ENCODE data around the gene CNIH3. TPM values are rescaled to one million over a fixed set of nuclear protein-coding genes. Genes with fewer than 3 reads are reported as not detected.

CNIH3 gene
- total and polyA plus RNA-seq, 9 donors = 3.8 to 11.8 (median 8.3) TPM

DNA sequence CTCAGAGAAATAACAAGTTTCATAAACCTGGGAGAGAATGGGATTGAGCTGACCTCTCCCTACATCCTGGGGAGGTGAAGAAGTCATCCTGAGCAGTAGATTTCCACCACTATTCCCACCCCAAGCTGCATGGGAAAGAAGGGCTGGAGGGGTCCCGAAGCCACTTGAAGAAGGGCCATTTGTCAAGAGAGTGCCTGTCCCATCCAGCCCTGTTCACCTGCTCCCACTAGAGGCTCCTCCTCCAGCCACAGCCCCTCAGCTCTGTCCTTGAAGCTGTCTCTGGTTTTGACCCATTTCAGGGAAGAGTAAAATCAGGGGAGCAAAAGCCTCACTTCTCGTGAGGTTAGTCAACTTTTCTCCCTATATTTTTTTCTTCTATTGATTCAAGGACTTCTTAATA is 157.5 kb downstream of the CNIH3 start:
- H3K36me3 ChIP-seq = no peaks in the 10 kb centered on the region
- H3K4me3 ChIP-seq = no peak overlapping the region
- peaks cover 3% of the 10 kb centered on the region for H3K4me1 ChIP-seq (ENCODE audit: insufficient read depth)
- H3K27ac ChIP-seq = no peak overlapping the region
- no peaks in the 10 kb centered on the region for H3K27me3 ChIP-seq
- WGBS, 3 donors = 85 to 100% (median 96%) methylated on average over 2 of the region's 2 CpGs
- intact Hi-C loops (cut with DNase I) = no loop called here
- DNase-seq = no peak
- TF ChIP-seq, protein P1, sequence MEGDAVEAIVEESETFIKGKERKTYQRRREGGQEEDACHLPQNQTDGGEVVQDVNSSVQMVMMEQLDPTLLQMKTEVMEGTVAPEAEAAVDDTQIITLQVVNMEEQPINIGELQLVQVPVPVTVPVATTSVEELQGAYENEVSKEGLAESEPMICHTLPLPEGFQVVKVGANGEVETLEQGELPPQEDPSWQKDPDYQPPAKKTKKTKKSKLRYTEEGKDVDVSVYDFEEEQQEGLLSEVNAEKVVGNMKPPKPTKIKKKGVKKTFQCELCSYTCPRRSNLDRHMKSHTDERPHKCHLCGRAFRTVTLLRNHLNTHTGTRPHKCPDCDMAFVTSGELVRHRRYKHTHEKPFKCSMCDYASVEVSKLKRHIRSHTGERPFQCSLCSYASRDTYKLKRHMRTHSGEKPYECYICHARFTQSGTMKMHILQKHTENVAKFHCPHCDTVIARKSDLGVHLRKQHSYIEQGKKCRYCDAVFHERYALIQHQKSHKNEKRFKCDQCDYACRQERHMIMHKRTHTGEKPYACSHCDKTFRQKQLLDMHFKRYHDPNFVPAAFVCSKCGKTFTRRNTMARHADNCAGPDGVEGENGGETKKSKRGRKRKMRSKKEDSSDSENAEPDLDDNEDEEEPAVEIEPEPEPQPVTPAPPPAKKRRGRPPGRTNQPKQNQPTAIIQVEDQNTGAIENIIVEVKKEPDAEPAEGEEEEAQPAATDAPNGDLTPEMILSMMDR (IDR thresholded peaks at IDR 0.05) = no peak
- no peak for TF ChIP-seq POLR2A (IDR thresholded peaks at IDR 0.05)
- TF ChIP-seq EP300 (IDR thresholded peaks at IDR 0.05) = no peak
- no peaks in the 10 kb centered on the region for H3K9me3 ChIP-seq

DNA sequence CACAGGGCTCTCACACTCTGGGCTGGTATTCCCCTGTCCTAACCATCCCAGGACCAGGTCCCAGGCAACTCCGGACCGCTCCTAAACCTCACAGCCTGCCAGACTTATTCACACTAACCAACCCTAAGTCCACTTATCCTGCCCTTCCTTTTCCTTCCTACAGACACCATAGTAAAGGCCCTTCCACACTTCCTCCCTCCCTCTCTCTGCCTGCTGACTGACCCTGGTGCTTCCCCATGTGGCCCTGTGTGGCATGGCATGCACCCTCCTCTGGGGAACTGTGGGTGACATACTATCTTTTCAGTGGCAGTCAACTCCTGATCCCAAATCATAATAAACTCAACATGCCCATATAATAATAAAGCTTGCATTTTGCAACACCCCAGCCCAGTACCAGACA is 158.3 kb downstream of the CNIH3 start:
- TF ChIP-seq EP300 (IDR thresholded peaks at IDR 0.05) = no peak
- no peak for TF ChIP-seq POLR2A (IDR thresholded peaks at IDR 0.05)
- TF ChIP-seq, protein P1 (IDR thresholded peaks at IDR 0.05) = no peak
- WGBS, 3 donors = 95 to 98% (median 98%) methylated on average over 2 of the region's 2 CpGs
- Histone ChIP-seq H3K4me3 (no peak overlapping the region), H3K27ac (no peak overlapping the region), H3K27me3 (no peaks in the 10 kb centered on the region), H3K4me1 (ENCODE audit: insufficient read depth) (peaks cover 3% of the 10 kb centered on the region), H3K36me3 (no peaks in the 10 kb centered on the region), H3K9me3 (no peaks in the 10 kb centered on the region)
- no peak for DNase-seq
- intact Hi-C loops (cut with DNase I) = no loop called here

DNA sequence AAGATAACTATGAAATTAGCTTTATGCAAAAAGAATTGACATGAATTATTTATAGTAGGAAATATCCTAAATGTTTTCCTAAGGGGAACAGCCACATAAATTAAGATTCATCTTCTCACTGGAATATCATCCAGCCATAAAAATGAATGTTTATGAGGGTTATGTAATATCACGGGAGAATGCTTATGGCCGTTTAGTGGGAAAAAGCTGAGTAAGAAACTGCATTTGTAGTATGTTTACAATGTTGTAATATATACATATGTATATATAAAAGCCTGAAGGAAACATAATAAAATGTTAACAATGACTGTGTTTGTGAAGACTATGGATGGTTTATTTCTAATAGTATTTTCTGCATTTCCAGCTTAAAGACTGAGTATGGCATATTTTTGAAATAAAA is 161.1 kb downstream of the CNIH3 start:
- no peak overlapping the region for H3K4me3 ChIP-seq
- H3K27ac ChIP-seq = no peak overlapping the region
- no peaks in the 10 kb centered on the region for H3K36me3 ChIP-seq
- no peak for TF ChIP-seq EP300 (IDR thresholded peaks at IDR 0.05)
- TF ChIP-seq POLR2A (IDR thresholded peaks at IDR 0.05) = no peak
- TF ChIP-seq, protein P1 (IDR thresholded peaks at IDR 0.05) = no peak
- DNase-seq = no peak
- WGBS, 3 donors = 81 to 85% (median 82%) methylated on average over 2 of the region's 2 CpGs
- intact Hi-C loops (cut with DNase I) = no loop called here
- H3K4me1 ChIP-seq (ENCODE audit: insufficient read depth) = no peaks in the 10 kb centered on the region
- no peaks in the 10 kb centered on the region for H3K27me3 ChIP-seq
- H3K9me3 ChIP-seq = no peaks in the 10 kb centered on the region

DNA sequence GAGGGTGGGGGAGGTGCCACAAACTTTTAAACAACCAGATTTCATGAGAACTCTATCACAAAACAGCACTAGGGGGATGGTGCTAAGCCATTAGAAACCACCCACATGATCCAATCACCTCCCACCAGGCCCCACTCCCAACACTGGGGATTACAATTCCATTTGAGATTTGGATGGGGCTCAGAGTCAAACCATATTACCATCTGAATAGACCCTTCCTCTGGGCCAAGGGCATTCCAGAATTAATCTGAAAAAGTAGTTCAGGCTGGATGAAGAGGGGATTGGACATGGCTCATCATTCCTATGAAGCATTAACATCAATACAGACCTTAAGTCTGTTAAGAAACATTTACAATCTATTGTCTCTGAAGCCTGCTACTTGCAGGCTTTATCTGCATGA is 163.4 kb downstream of the CNIH3 start:
- H3K4me1 ChIP-seq (ENCODE audit: insufficient read depth) = no peaks in the 10 kb centered on the region
- no peak overlapping the region for H3K27ac ChIP-seq
- H3K27me3 ChIP-seq = no peaks in the 10 kb centered on the region
- H3K36me3 ChIP-seq = no peaks in the 10 kb centered on the region
- TF ChIP-seq POLR2A (IDR thresholded peaks at IDR 0.05) (no peak), EP300 (IDR thresholded peaks at IDR 0.05) (no peak)
- TF ChIP-seq, protein P1 (IDR thresholded peaks at IDR 0.05) = no peak
- no peak for DNase-seq
- no peak overlapping the region for H3K4me3 ChIP-seq
- no peaks in the 10 kb centered on the region for H3K9me3 ChIP-seq
- intact Hi-C loops (cut with DNase I) = no loop called here

DNA sequence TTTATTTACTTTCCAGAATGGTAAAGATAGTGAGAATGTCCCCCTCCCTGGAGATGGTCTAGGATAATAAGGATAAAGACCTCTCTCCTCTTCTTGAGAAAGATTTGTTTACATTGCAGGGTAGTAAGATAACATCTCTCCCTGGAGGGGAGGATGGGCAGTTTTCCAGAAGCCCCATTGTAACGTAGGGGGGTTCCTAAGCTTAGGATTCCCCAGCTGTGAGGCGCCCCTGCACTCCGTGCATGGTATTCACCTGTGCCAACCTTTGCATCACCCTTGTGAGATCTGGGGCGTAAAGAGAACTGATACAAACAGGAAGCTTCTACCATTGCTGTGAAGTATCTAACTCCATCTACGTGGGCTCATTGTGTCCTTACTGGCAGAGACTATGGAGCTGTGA is 164.6 kb downstream of the CNIH3 start:
- Histone ChIP-seq H3K27me3 (no peaks in the 10 kb centered on the region), H3K4me3 (no peak overlapping the region), H3K4me1 (ENCODE audit: insufficient read depth) (no peaks in the 10 kb centered on the region), H3K9me3 (no peaks in the 10 kb centered on the region), H3K36me3 (no peaks in the 10 kb centered on the region), H3K27ac (no peak overlapping the region)
- TF ChIP-seq POLR2A (IDR thresholded peaks at IDR 0.05) (no peak), EP300 (IDR thresholded peaks at IDR 0.05) (no peak)
- TF ChIP-seq, protein P1 (IDR thresholded peaks at IDR 0.05) = no peak
- intact Hi-C loops (cut with DNase I) = no loop called here
- no peak for DNase-seq
- 69 to 78% (median 75%) methylated on average over 5 of the region's 5 CpGs for WGBS, 3 donors

All from ovary (tissue), 9 donors.